ENCODE measurements around the gene COPZ1.

Gene COPZ1

DNA sequence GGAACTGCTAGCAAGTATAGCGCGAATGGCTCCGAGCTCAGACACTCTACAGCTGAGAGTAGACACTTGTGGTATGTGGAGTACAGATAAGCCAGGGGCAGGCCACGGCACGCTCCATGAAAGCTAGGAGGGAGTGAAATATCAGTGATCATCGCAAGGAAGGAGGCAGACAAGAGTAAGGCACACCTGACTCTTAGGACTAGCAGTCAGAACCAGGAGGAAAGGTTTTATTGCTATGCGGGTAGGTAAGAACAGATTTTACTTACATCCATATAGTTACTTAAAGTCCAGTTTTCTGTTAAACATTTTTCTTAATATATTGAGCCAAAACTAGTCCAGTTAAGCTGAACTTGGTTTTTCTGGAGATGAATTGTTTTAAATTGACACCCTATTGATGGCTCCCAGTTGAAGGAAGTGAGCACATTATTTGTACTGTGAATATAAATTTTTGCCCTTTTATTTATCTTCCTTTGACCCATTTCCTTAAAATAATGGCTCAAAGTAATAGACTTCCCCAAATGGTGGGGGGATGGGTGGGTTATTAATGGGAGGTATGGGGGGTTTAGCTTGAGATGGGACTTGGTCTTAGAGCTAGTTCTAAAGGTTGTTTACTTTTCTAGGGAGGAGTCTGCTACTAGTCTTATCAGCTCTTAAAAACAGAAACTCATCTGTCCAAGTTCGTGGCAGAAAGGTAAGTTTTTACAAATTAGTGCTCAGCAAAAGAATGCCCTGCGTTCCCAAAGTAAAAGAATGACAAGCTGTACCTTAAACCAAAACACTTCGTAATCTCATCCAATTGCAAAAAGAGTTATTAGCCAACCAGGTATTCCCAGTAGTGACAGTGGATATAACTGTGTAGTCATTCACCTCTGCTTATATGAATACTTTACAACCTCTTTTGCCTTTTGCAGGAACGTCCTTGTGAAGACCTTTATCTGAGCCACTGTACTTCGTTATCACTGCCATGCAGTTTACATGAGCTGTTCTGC lies 38.6 kb upstream of the COPZ1 start:
- DNase-seq = no peak
- H3K27ac ChIP-seq = no peak overlapping the region
- peaks cover 0 to 48% (median 35%) of the 10 kb centered on the region in 4 donors for H3K4me1 ChIP-seq
- no peaks in the 10 kb centered on the region for H3K27me3 ChIP-seq
- H3K4me3 ChIP-seq = no peak overlapping the region
- H3K36me3 ChIP-seq = peaks cover 62 to 73% (median 68%) of the 10 kb centered on the region in 3 donors
- H3K9me3 ChIP-seq = no peaks in the 10 kb centered on the region
- TF ChIP-seq, protein P1, sequence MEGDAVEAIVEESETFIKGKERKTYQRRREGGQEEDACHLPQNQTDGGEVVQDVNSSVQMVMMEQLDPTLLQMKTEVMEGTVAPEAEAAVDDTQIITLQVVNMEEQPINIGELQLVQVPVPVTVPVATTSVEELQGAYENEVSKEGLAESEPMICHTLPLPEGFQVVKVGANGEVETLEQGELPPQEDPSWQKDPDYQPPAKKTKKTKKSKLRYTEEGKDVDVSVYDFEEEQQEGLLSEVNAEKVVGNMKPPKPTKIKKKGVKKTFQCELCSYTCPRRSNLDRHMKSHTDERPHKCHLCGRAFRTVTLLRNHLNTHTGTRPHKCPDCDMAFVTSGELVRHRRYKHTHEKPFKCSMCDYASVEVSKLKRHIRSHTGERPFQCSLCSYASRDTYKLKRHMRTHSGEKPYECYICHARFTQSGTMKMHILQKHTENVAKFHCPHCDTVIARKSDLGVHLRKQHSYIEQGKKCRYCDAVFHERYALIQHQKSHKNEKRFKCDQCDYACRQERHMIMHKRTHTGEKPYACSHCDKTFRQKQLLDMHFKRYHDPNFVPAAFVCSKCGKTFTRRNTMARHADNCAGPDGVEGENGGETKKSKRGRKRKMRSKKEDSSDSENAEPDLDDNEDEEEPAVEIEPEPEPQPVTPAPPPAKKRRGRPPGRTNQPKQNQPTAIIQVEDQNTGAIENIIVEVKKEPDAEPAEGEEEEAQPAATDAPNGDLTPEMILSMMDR (IDR thresholded peaks at IDR 0.05) = no peak
- intact Hi-C loops (cut with DNase I; ENCODE audit: low total_unique reads) = loop anchor here (5.0 kb wide), 1 partner anchor 36 kb away; no protein-coding TSS in a partner anchor

GRCh38 chr12:54287261-54288157 lies 37.4 kb upstream of the COPZ1 start:
- intact Hi-C loops (cut with DNase I; ENCODE audit: low total_unique reads) = loop anchor here (5.0 kb wide), 1 partner anchor 35 kb away; no protein-coding TSS in a partner anchor
- Histone ChIP-seq H3K4me1 (peaks cover 0 to 36% (median 27%) of the 10 kb centered on the region in 4 donors), H3K27me3 (no peaks in the 10 kb centered on the region)

GRCh38 chr12:54292083-54292930 lies 32.6 kb upstream of the COPZ1 start:
- TF ChIP-seq, protein P1 (IDR thresholded peaks at IDR 0.05) = no peak
- no peaks in the 10 kb centered on the region for H3K9me3 ChIP-seq
- no peaks in the 10 kb centered on the region for H3K27me3 ChIP-seq
- no peak overlapping the region for H3K27ac ChIP-seq
- H3K36me3 ChIP-seq = peaks cover 14 to 19% (median 16%) of the 10 kb centered on the region in 3 donors
- no peak overlapping the region for H3K4me3 ChIP-seq
- no peak for DNase-seq
- no peaks in the 10 kb centered on the region for H3K4me1 ChIP-seq
- intact Hi-C loops (cut with DNase I; ENCODE audit: low total_unique reads) = no loop called here

More at GRCh38 chr12:54287261-54288157, 37.4 kb upstream of the COPZ1 start:
- H3K27ac ChIP-seq = no peak overlapping the region
- TF ChIP-seq, protein P1 (IDR thresholded peaks at IDR 0.05) = no peak
- DNase-seq = no peak
- peaks cover 52 to 61% (median 59%) of the 10 kb centered on the region in 3 donors for H3K36me3 ChIP-seq
- no peaks in the 10 kb centered on the region for H3K9me3 ChIP-seq
- H3K4me3 ChIP-seq = no peak overlapping the region

DNA sequence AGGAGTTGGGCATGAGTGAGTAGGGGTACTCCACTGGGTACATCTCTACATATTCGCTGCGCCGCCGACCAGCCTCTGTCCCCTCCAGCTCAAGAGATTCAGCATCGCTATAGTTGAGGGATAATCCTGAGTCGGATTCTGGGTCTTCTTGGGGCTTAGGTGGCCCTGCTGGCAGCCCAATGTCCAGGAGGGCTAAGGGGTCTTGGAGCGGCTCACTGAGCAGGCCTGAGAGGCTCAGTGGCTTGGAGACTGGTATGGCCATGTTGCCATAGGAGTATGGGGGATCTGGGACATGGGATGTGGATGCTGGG lies 32.0 kb upstream of the COPZ1 start:
- intact Hi-C loops (cut with DNase I; ENCODE audit: low total_unique reads) = no loop called here

More for the DNA sequence above, 32.0 kb upstream of the COPZ1 start:
- Histone ChIP-seq H3K9me3 (no peaks in the 10 kb centered on the region), H3K36me3 (peaks cover 9 to 13% (median 11%) of the 10 kb centered on the region in 3 donors), H3K4me1 (no peaks in the 10 kb centered on the region), H3K27ac (no peak overlapping the region), H3K27me3 (peaks cover 0 to 3% of the 10 kb centered on the region in 2 donors), H3K4me3 (no peak overlapping the region)
- DNase-seq = no peak
- TF ChIP-seq, protein P1 (IDR thresholded peaks at IDR 0.05) = no peak

Measured in tibial artery (tissue), 4 donors.